IMR-90 (cell line): ENCODE measurements around the gene ST3GAL4.

Source experiments
- MAFK ChIP-seq: IDR thresholded peaks from 2 replicates; pipeline ENCODE4 v1.6.1; 2012; ENCODE audit warnings: low read depth, low read length, improper control_type of control experiment
- POLR2A ChIP-seq: IDR thresholded peaks from 2 replicates; pipeline ENCODE4 v1.6.1; 2012; ENCODE audit warnings: mild to moderate bottlenecking, low read depth, low read length
- RAD21 ChIP-seq: IDR thresholded peaks from 2 replicates; pipeline ENCODE4 v1.6.1; 2012; ENCODE audit warnings: low read length, improper control_type of control experiment
- TF ChIP-seq, protein P1 (sequence below): conservative IDR thresholded peaks from 2 replicates; pipeline ENCODE4 v1.5.1; 2012; ENCODE audit warnings: mild to moderate bottlenecking, low read depth, low read length, improper control_type of control experiment

DNA sequence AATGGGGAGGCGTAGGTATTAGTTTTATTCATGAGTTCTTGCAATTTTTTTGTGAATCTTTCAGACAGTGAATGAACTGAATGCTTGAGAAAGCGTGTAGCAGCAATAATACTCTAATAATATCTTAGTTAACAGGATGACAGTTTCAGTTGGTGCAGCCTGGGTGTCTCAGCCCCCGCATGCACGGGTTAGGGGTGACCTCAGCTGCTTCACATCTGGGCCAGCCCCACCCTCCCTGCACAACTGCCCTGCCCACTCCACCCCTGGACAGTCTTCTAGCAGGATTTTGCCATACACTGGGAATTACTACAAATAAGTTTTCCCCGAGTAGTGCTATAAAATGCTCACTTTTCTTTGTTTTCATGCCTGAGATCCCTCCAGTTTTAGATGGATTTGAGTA lies 83.2 kb downstream of the ST3GAL4 start:
- TF ChIP-seq, protein P1, sequence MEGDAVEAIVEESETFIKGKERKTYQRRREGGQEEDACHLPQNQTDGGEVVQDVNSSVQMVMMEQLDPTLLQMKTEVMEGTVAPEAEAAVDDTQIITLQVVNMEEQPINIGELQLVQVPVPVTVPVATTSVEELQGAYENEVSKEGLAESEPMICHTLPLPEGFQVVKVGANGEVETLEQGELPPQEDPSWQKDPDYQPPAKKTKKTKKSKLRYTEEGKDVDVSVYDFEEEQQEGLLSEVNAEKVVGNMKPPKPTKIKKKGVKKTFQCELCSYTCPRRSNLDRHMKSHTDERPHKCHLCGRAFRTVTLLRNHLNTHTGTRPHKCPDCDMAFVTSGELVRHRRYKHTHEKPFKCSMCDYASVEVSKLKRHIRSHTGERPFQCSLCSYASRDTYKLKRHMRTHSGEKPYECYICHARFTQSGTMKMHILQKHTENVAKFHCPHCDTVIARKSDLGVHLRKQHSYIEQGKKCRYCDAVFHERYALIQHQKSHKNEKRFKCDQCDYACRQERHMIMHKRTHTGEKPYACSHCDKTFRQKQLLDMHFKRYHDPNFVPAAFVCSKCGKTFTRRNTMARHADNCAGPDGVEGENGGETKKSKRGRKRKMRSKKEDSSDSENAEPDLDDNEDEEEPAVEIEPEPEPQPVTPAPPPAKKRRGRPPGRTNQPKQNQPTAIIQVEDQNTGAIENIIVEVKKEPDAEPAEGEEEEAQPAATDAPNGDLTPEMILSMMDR, result no peak
- TF ChIP-seq POLR2A (no peak), MAFK (no peak), RAD21 (no peak)
